HEK293 (cell line): ENCODE measurements around the gene COL6A2.
A peak's percentile ranks its signal among the peaks of the same experiment; 100 is the strongest.
"Not testable (repeated sequence)": the region's sequence is repeated elsewhere in the genome, so short reads cannot be mapped to it uniquely, and the experiment has no call there.

Source experiments
- CTCF ChIA-PET: fragments of 350-600 bp; formaldehyde crosslinking; extraction: SDS; loops from one replicate; lab custom pipeline; 2021; ENCODE audit warnings: antibody characterized with exemption; lab: Yijun Ruan, JAX
- POLR2A ChIA-PET: fragments of 300-600 bp; formaldehyde crosslinking; extraction: SDS; loops from one replicate; lab custom pipeline; 2020; ENCODE audit warnings: antibody characterized with exemption, inconsistent platforms; lab: Yijun Ruan, JAX
- H3K27ac ChIP-seq: fragments of 200-500 bp; sonication (Bioruptor generic); 2 replicates; pipeline ENCODE4 v1.5.1; 2014; ENCODE audit warnings: low read depth, low read length, control low read depth, inconsistent platforms; ENCODE audit errors: extremely low read depth
- H3K36me3 ChIP-seq, 2 experiments: fragments of 200-500 bp in 1 of 2; sonication (Bioruptor generic) in 1 of 2; 1 replicate in 1 of 2; 2 replicates in 1 of 2; pipeline ENCODE4 v1.5.1; 2014 to 2017; ENCODE audit warnings: inconsistent platforms in 2 of 2, low read length in 2 of 2; ENCODE audit not compliant: control insufficient read depth in 2 of 2, insufficient read depth in 1 of 2
- H3K4me1 ChIP-seq: fragments of 200-500 bp; sonication (Bioruptor generic); 2 replicates; pipeline ENCODE4 v1.5.1; 2014; ENCODE audit warnings: mild to moderate bottlenecking, low read length, inconsistent platforms; ENCODE audit not compliant: control insufficient read depth, insufficient read depth
- H3K4me3 ChIP-seq: 2 replicates; pipeline ENCODE4 v1.5.1; 2011; ENCODE audit warnings: low read depth, mild to moderate bottlenecking, control low read depth, low read length, moderate library complexity
- H3K9me3 ChIP-seq: fragments of 200-500 bp; sonication (Bioruptor generic); 2 replicates; pipeline ENCODE4 v1.5.1; 2014; ENCODE audit warnings: low read depth, low read length, inconsistent platforms; ENCODE audit not compliant: control insufficient read depth, insufficient read depth
- FEZF1 ChIP-seq: fragments of 450-650 bp; formaldehyde crosslinking; IDR thresholded peaks from 2 replicates; pipeline ENCODE4 v1.5.1; 2016; ENCODE audit warnings: missing biosample characterization, missing genetic modification characterization
- GLI4 ChIP-seq: fragments of 450-650 bp; formaldehyde crosslinking; IDR thresholded peaks from 2 replicates; pipeline ENCODE4 v1.5.1; 2016; ENCODE audit warnings: missing biosample characterization, missing genetic modification characterization
- REPIN1 ChIP-seq: fragments of 450-650 bp; formaldehyde crosslinking; IDR thresholded peaks from 2 replicates; pipeline ENCODE4 v1.5.1; 2017; ENCODE audit warnings: missing biosample characterization, missing genetic modification characterization, low read depth
- ZIC2 ChIP-seq: fragments of 450-650 bp; formaldehyde crosslinking; IDR thresholded peaks from 2 replicates; pipeline ENCODE4 v1.5.1; 2016; ENCODE audit warnings: missing biosample characterization, missing genetic modification characterization
- ZNF121 ChIP-seq: fragments of 450-650 bp; formaldehyde crosslinking; IDR thresholded peaks from 2 replicates; pipeline ENCODE4 v1.5.1; 2016; ENCODE audit warnings: missing biosample characterization, missing genetic modification characterization
- ZNF146 ChIP-seq: fragments of 450-650 bp; formaldehyde crosslinking; IDR thresholded peaks from 2 replicates; pipeline ENCODE4 v1.5.1; 2016; ENCODE audit warnings: missing biosample characterization, missing genetic modification characterization
- ZNF2 ChIP-seq: fragments of 450-650 bp; formaldehyde crosslinking; IDR thresholded peaks from 2 replicates; pipeline ENCODE4 v1.5.1; 2016; ENCODE audit warnings: missing biosample characterization, missing genetic modification characterization
- ZNF202 ChIP-seq: fragments of 450-650 bp; formaldehyde crosslinking; IDR thresholded peaks from 2 replicates; pipeline ENCODE4 v1.5.1; 2016; ENCODE audit warnings: missing biosample characterization, missing genetic modification characterization, borderline replicate concordance
- ZNF211 ChIP-seq: fragments of 450-650 bp; formaldehyde crosslinking; IDR thresholded peaks from 2 replicates; pipeline ENCODE4 v1.5.1; 2016; ENCODE audit warnings: low read depth, missing biosample characterization, missing genetic modification characterization
- ZNF514 ChIP-seq: fragments of 450-650 bp; formaldehyde crosslinking; IDR thresholded peaks from 2 replicates; pipeline ENCODE4 v1.5.1; 2016; ENCODE audit warnings: missing biosample characterization, missing genetic modification characterization
- ZNF621 ChIP-seq: fragments of 450-650 bp; formaldehyde crosslinking; IDR thresholded peaks from 2 replicates; pipeline ENCODE4 v1.5.1; 2017; ENCODE audit warnings: missing biosample characterization, missing genetic modification characterization
- ZNF629 ChIP-seq: fragments of 450-650 bp; formaldehyde crosslinking; IDR thresholded peaks from 2 replicates; pipeline ENCODE4 v1.5.1; 2017; ENCODE audit warnings: missing biosample characterization, missing genetic modification characterization
- ZNF677 ChIP-seq: fragments of 450-650 bp; IDR thresholded peaks from 2 replicates; pipeline ENCODE4 v1.5.0; 2018; ENCODE audit warnings: missing biosample characterization, mild to moderate bottlenecking, missing genetic modification characterization, moderate library complexity
- ZNF768 ChIP-seq: fragments of 450-650 bp; formaldehyde crosslinking; IDR thresholded peaks from 2 replicates; pipeline ENCODE4 v1.5.1; 2018; ENCODE audit warnings: missing biosample characterization, mild to moderate bottlenecking, missing genetic modification characterization
- TF ChIP-seq, protein P1 (sequence below): fragments of 450-650 bp; IDR thresholded peaks from 2 replicates; pipeline ENCODE4 v1.5.1; 2018; ENCODE audit warnings: missing biosample characterization, missing genetic modification characterization

The COL6A2 gene

GRCh38 chr21:46069719-46070279 lies 28.1 kb upstream of the COL6A2 start:
- H3K9me3 ChIP-seq, result no peaks in the 10 kb centered on the region
- H3K4me1 ChIP-seq, result no peaks in the 10 kb centered on the region
- ChIA-PET CTCF (no interaction called here), POLR2A (no interaction called here)
- H3K36me3 ChIP-seq, result no peaks in the 10 kb centered on the region
- no peak overlapping the region for H3K27ac ChIP-seq
- TF ChIP-seq FEZF1 (no peak), ZNF202 (no peak), ZNF2 (tag by site-specific recombination) (no peak), ZNF211 (tag by site-specific recombination) (no peak), ZNF768 (tag by site-specific recombination) (no peak), ZNF677 (tag by site-specific recombination) (no peak), ZNF514 (tag by site-specific recombination) (no peak), ZNF621 (tag by site-specific recombination) (no peak), ZNF121 (tag by site-specific recombination) (no peak)
- TF ChIP-seq, protein P1, sequence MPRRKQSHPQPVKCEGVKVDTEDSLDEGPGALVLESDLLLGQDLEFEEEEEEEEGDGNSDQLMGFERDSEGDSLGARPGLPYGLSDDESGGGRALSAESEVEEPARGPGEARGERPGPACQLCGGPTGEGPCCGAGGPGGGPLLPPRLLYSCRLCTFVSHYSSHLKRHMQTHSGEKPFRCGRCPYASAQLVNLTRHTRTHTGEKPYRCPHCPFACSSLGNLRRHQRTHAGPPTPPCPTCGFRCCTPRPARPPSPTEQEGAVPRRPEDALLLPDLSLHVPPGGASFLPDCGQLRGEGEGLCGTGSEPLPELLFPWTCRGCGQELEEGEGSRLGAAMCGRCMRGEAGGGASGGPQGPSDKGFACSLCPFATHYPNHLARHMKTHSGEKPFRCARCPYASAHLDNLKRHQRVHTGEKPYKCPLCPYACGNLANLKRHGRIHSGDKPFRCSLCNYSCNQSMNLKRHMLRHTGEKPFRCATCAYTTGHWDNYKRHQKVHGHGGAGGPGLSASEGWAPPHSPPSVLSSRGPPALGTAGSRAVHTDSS, result no peak
- H3K4me3 ChIP-seq, result no peak overlapping the region

GRCh38 chr21:46071082-46071481 lies 26.8 kb upstream of the COL6A2 start:
- H3K9me3 ChIP-seq, result no peaks in the 10 kb centered on the region
- CTCF ChIA-PET, result interaction anchor here (0.5 kb wide), 1 partner anchor 524 kb away, joined by 3 read pairs; no protein-coding TSS in a partner anchor
- no peaks in the 10 kb centered on the region for H3K36me3 ChIP-seq
- H3K4me3 ChIP-seq, result no peak overlapping the region
- H3K4me1 ChIP-seq, result no peaks in the 10 kb centered on the region
- H3K27ac ChIP-seq, result no peak overlapping the region
- POLR2A ChIA-PET, result interaction anchor here (0.5 kb wide), 1 partner anchor 148 kb away, joined by 3 read pairs; no protein-coding TSS in a partner anchor
- TF ChIP-seq ZNF768 (tag by site-specific recombination) (no peak), ZIC2 (tag by site-specific recombination) (peak; percentile 73), GLI4 (tag by site-specific recombination) (no peak)

- H3K27ac ChIP-seq, CTCF ChIA-PET: not testable (repeated sequence)
- peak; percentile 97 for TF ChIP-seq ZNF146 (tag by site-specific recombination)
- TF ChIP-seq, all 188 proteins: peak for 1; not testable (repeated sequence) for 187
- H3K36me3 ChIP-seq, H3K9me3 ChIP-seq, H3K4me3 ChIP-seq, H3K4me1 ChIP-seq, POLR2A ChIA-PET: not testable (repeated sequence)
Observed at GRCh38 chr21:46076724-46077123, 21.2 kb upstream of the COL6A2 start.

- ChIA-PET CTCF (no interaction called here), POLR2A (no interaction called here)
- TF ChIP-seq REPIN1 (tag by site-specific recombination) (no peak), ZIC2 (tag by site-specific recombination) (no peak), ZNF629 (tag by site-specific recombination) (no peak), ZNF146 (tag by site-specific recombination) (no peak)
- H3K27ac ChIP-seq, result no peak overlapping the region
- no peaks in the 10 kb centered on the region for H3K4me1 ChIP-seq
- H3K36me3 ChIP-seq, result no peaks in the 10 kb centered on the region
- no peaks in the 10 kb centered on the region for H3K9me3 ChIP-seq
- no peak overlapping the region for H3K4me3 ChIP-seq
Observed at GRCh38 chr21:46077674-46078101, 20.2 kb upstream of the COL6A2 start.
